Activated naive CD8-positive, alpha-beta T cell treated with anti-CD3 and anti-CD28 coated beads, Interleukin-2, amount 50 U/mL, for 24 hours (primary cell): ENCODE results near the gene FCRL2.

ENCODE experiments used
- ATAC-seq: fragments of 150-1000 bp; cut with Tn5 transposase; one replicate; pipeline ENCODE4 v1.10.0; 2021
- DNase-seq: peaks from one replicate; pipeline ENCODE4 v3.0.0; 2021
- H3K27ac Mint-ChIP-seq: one replicate; pipeline ENCODE4 v1.8.0; 2021; ENCODE audit warnings: mild to moderate bottlenecking, mixed read lengths
- H3K27me3 Mint-ChIP-seq: one replicate; pipeline ENCODE4 v1.8.0; 2021; ENCODE audit warnings: mixed read lengths
- H3K36me3 Mint-ChIP-seq: one replicate; pipeline ENCODE4 v1.8.0; 2021; ENCODE audit warnings: low read depth, mixed read lengths
- H3K4me1 Mint-ChIP-seq: one replicate; pipeline ENCODE4 v1.8.0; 2021; ENCODE audit warnings: mixed read lengths
- H3K4me3 Mint-ChIP-seq: one replicate; pipeline ENCODE4 v1.8.0; 2021; ENCODE audit warnings: mild to moderate bottlenecking, moderate library complexity, mixed read lengths
- H3K9me3 Mint-ChIP-seq: one replicate; pipeline ENCODE4 v1.8.0; 2021; ENCODE audit warnings: mixed read lengths

The FCRL2 gene

DNA sequence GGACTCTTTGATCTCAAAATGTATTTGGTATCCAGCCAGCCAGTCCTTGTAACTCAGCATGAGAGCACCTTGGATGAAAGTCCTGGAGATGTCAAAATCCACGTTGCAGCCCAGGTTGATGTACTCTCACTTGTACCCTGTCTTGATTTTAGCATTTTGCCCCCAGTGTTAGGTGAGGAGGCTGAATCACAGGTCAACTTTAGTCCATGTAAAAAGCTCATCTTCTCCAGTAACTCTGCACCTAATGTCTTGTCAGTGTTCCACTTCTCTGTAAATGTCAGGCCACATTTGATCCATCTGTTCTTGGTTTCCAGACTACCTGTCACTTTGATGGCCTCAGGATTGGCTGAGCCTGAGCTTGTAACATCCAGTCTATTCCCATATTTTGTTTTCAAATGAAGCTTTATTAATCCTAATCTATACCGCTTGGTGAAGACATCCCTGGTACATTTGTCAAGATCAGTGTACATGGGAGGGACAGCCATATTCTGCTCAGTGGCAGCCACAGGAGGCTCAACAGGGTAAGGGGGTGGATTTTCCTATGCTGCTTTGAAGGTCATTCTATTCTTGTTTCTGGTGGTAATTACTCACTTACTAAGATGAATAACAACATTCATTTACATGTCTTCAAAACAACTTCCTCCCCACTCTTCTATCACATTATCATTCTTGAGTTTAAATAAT, 52.3 kb downstream of the FCRL2 start:
- Mint-ChIP-seq H3K27ac (peak overlapping the region; percentile 87), H3K9me3 (peaks cover 18% of the 10 kb centered on the region), H3K27me3 (peaks cover 8% of the 10 kb centered on the region), H3K4me3 (peak overlapping the region; percentile 39), H3K36me3 (peaks cover 7% of the 10 kb centered on the region), H3K4me1 (peaks cover 38% of the 10 kb centered on the region)
- DNase-seq, result no peak
- peak; percentile 84 for ATAC-seq

DNA sequence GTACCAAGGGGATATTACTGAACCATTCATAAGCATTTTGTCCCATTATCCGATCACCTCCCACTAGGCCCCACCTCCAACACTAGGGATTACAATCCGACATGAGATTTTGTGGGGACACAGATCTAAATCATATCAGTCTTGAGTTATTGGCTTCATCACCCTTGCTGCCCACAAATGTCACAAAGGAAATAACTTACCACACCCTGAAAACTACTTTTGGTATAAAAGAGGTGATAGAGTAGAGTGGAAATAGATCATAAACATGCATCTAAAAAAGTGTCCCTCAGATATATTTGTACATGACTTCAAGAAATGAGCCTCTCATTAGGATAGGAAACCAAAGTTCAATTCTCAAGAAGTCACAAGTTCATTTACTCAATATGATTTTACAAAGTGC, 53.8 kb downstream of the FCRL2 start:
- Mint-ChIP-seq H3K36me3 (peaks cover 7% of the 10 kb centered on the region), H3K27ac (no peak overlapping the region), H3K9me3 (peaks cover 18% of the 10 kb centered on the region), H3K4me1 (peaks cover 38% of the 10 kb centered on the region), H3K27me3 (peaks cover 3% of the 10 kb centered on the region), H3K4me3 (no peak overlapping the region)
- ATAC-seq (no peak), DNase-seq (no peak)

DNA sequence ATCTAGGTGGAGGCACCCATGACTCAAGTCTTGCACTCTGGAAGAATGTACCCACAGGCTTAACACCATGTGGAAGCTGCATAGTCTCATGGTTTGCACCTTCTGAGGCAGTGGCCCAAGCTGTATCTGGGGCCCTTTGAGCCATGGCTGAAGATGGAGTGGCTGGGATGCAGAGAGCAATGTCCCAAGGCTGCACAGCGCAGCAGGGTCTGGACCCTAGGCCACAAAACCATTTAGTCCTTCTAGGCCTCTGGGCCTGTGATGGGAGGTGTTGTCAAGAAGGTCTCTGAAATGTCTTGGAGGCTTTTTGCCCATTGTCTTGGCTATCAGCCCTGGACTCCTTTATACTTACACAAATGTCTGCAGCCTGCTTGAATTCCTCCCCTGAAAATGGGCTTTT, 54.9 kb downstream of the FCRL2 start:
- no peak overlapping the region for H3K4me3 Mint-ChIP-seq
- no peak overlapping the region for H3K27ac Mint-ChIP-seq
- peaks cover 4% of the 10 kb centered on the region for H3K27me3 Mint-ChIP-seq
- peaks cover 7% of the 10 kb centered on the region for H3K36me3 Mint-ChIP-seq
- ATAC-seq (no peak), DNase-seq (no peak)
- peaks cover 18% of the 10 kb centered on the region for H3K9me3 Mint-ChIP-seq
- peaks cover 34% of the 10 kb centered on the region for H3K4me1 Mint-ChIP-seq

GRCh38 chr1:157715736-157716135, 61.2 kb downstream of the FCRL2 start:
- H3K4me3 Mint-ChIP-seq, result no peak overlapping the region
- H3K27ac Mint-ChIP-seq, result no peak overlapping the region
- H3K4me1 Mint-ChIP-seq, result no peaks in the 10 kb centered on the region
- no peak for ATAC-seq
- peaks cover under 1% of the 10 kb centered on the region for H3K36me3 Mint-ChIP-seq
- H3K9me3 Mint-ChIP-seq, result peaks cover 1% of the 10 kb centered on the region
- H3K27me3 Mint-ChIP-seq, result peaks cover 2% of the 10 kb centered on the region
- DNase-seq, result no peak

DNA sequence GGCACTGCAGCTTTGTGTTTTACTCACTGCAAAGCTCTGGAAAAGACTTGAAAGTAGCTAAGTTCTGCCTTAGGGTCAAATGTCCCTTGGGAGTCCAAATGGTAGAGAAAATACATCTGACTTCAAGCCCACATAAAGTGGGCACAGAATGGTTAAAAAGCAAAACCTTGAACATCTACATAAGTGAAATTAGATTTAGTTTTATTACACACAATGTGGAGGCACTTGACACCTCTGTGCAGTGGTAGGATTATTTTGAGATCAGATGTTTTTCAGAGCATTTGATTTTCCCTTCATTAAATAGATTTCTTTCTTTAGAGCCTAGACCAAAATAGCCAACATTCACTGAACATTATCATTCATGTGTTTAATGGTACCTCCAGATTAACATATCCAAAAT, 65.1 kb downstream of the FCRL2 start:
- DNase-seq (no peak), ATAC-seq (no peak)
- Mint-ChIP-seq H3K9me3 (no peaks in the 10 kb centered on the region), H3K4me3 (no peak overlapping the region), H3K27me3 (no peaks in the 10 kb centered on the region), H3K4me1 (peaks cover 8% of the 10 kb centered on the region), H3K36me3 (no peaks in the 10 kb centered on the region), H3K27ac (no peak overlapping the region)

- Mint-ChIP-seq H3K4me1 (peaks cover 24% of the 10 kb centered on the region), H3K4me3 (no peak overlapping the region), H3K36me3 (no peaks in the 10 kb centered on the region), H3K27ac (no peak overlapping the region), H3K9me3 (no peaks in the 10 kb centered on the region), H3K27me3 (no peaks in the 10 kb centered on the region)
- DNase-seq (no peak), ATAC-seq (no peak)
Measured at GRCh38 chr1:157704878-157705277, 72.1 kb downstream of the FCRL2 start.

GRCh38 chr1:157703981-157704380, 73.0 kb downstream of the FCRL2 start:
- Mint-ChIP-seq H3K9me3 (no peaks in the 10 kb centered on the region), H3K4me1 (peaks cover 21% of the 10 kb centered on the region), H3K4me3 (no peak overlapping the region), H3K36me3 (no peaks in the 10 kb centered on the region), H3K27me3 (no peaks in the 10 kb centered on the region), H3K27ac (no peak overlapping the region)
- ATAC-seq, result no peak
- no peak for DNase-seq

DNA sequence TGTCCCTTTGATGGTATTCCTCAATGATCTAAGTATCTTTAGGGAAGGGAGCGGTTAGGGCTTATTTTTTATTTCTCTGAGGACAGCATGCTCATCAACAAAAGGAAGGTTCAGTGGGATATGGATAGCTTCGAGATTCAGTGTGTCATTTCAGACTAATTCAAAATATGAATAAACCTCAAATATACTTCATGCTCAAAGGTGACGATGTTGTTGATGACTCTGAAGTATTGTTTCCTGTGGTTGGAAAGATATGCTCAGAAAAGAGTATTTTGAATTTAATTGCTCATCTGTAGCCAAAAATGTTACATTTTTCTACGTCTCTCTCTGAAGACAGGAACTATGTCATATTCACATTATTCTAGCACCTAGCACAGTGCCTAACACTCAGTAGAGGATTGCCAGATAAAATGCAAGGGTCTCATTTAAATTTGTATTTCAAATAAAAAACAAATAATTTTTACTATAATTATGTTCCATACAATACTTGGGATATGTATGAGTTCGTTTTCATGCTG, 74.6 kb downstream of the FCRL2 start:
- ATAC-seq, result no peak
- no peak for DNase-seq
- no peaks in the 10 kb centered on the region for H3K9me3 Mint-ChIP-seq
- H3K4me3 Mint-ChIP-seq, result no peak overlapping the region
- H3K27me3 Mint-ChIP-seq, result peaks cover 4% of the 10 kb centered on the region
- peak overlapping the region; percentile 33 for H3K27ac Mint-ChIP-seq
- no peaks in the 10 kb centered on the region for H3K36me3 Mint-ChIP-seq
- peaks cover 30% of the 10 kb centered on the region for H3K4me1 Mint-ChIP-seq

GRCh38 chr1:157700732-157701131, 76.2 kb downstream of the FCRL2 start, which contains the start of gene FCRL3:
Gene FCRL3 (minus strand): TSS chr1:157700769. CDS start chr1:157700489, 280 bp downstream.
- Mint-ChIP-seq H3K27me3 (peaks cover 4% of the 10 kb centered on the region), H3K9me3 (no peaks in the 10 kb centered on the region), H3K4me3 (peak within 1 kb of the TSS; percentile 39), H3K4me1 (peaks cover 33% of the 10 kb centered on the region), H3K36me3 (no peaks in the 10 kb centered on the region), H3K27ac (peak within 1 kb of the TSS; percentile 54)
- ATAC-seq, result peak; percentile 58
- no peak for DNase-seq

GRCh38 chr1:157700305-157700704, 76.6 kb downstream of the FCRL2 start:
- no peaks in the 10 kb centered on the region for H3K9me3 Mint-ChIP-seq
- peak overlapping the region; percentile 39 for H3K4me3 Mint-ChIP-seq
- H3K4me1 Mint-ChIP-seq, result peaks cover 33% of the 10 kb centered on the region
- ATAC-seq (no peak), DNase-seq (no peak)
- peaks cover 4% of the 10 kb centered on the region for H3K27me3 Mint-ChIP-seq
- H3K27ac Mint-ChIP-seq, result no peak overlapping the region
- H3K36me3 Mint-ChIP-seq, result no peaks in the 10 kb centered on the region

GRCh38 chr1:157697781-157698569, 79.0 kb downstream of the FCRL2 start:
- H3K27me3 Mint-ChIP-seq, result peaks cover 4% of the 10 kb centered on the region
- H3K36me3 Mint-ChIP-seq, result no peaks in the 10 kb centered on the region
- H3K9me3 Mint-ChIP-seq, result no peaks in the 10 kb centered on the region
- peak overlapping the region; percentile 29 for H3K27ac Mint-ChIP-seq
- H3K4me1 Mint-ChIP-seq, result peaks cover 22% of the 10 kb centered on the region
- DNase-seq (no peak), ATAC-seq (no peak)
- H3K4me3 Mint-ChIP-seq, result no peak overlapping the region

- ATAC-seq, result no peak
- H3K36me3 Mint-ChIP-seq, result no peaks in the 10 kb centered on the region
- H3K4me1 Mint-ChIP-seq, result peaks cover 18% of the 10 kb centered on the region
- H3K9me3 Mint-ChIP-seq, result no peaks in the 10 kb centered on the region
- H3K27me3 Mint-ChIP-seq, result peaks cover 4% of the 10 kb centered on the region
- no peak overlapping the region for H3K4me3 Mint-ChIP-seq
- peak overlapping the region; percentile 24 for H3K27ac Mint-ChIP-seq
- DNase-seq, result no peak
Measured at GRCh38 chr1:157696966-157697628, 79.8 kb downstream of the FCRL2 start.
